HG03469 (cell line): Measurements from ENCODE around the gene LBP.
"Not testable (repeated sequence)": the region's sequence is repeated elsewhere in the genome, so short reads cannot be mapped to it uniquely, and the experiment has no call there.

Experiments used
- ATAC-seq: cut with Tn5 transposase; IDR thresholded peaks from one replicate; pipeline ENCODE4 v1.9.1; 2021; ENCODE audit warnings: mild to moderate bottlenecking, moderate library complexity, moderate number of reproducible peaks; ENCODE audit not compliant: unreplicated experiment

The LBP gene

GRCh38 chr20:38345643-38346042 is 639 bp upstream of the LBP start:
- ATAC-seq, result no peak

- no peak for ATAC-seq
These were observed 459 bp downstream of the LBP start for GRCh38 chr20:38346741-38347140.

- no peak for ATAC-seq
These were observed 3.6 kb downstream of the LBP start for GRCh38 chr20:38349856-38350255.

- ATAC-seq, result no peak
These were observed 4.8 kb downstream of the LBP start for GRCh38 chr20:38350879-38351775.

GRCh38 chr20:38353316-38353715 is 7.0 kb downstream of the LBP start:
- ATAC-seq, result no peak

- ATAC-seq, result no peak
These were observed 7.9 kb downstream of the LBP start for GRCh38 chr20:38354227-38354626.

GRCh38 chr20:38355161-38356012 is 9.1 kb downstream of the LBP start:
- ATAC-seq, result no peak

GRCh38 chr20:38357653-38358207 is 11.4 kb downstream of the LBP start:
- ATAC-seq, result no peak

- ATAC-seq, result no peak
These were observed 12.3 kb downstream of the LBP start for GRCh38 chr20:38358556-38358955.

GRCh38 chr20:38363004-38363747 is 16.9 kb downstream of the LBP start:
- ATAC-seq, result no peak

- ATAC-seq, result no peak
These were observed 23.1 kb downstream of the LBP start for GRCh38 chr20:38369389-38369788.

GRCh38 chr20:38372806-38373205 is 26.5 kb downstream of the LBP start:
- no peak for ATAC-seq

- ATAC-seq, result no peak
These were observed 27.1 kb downstream of the LBP start for GRCh38 chr20:38373231-38373867.

- no peak for ATAC-seq
These were observed 27.6 kb downstream of the LBP start for GRCh38 chr20:38373898-38374297.

- no peak for ATAC-seq
These were observed 30.9 kb downstream of the LBP start for GRCh38 chr20:38377039-38377685.

- ATAC-seq, result not testable (repeated sequence)
These were observed 31.6 kb downstream of the LBP start for GRCh38 chr20:38377838-38378237.

- ATAC-seq, result no peak
These were observed 36.9 kb downstream of the LBP start for GRCh38 chr20:38383147-38383546.

GRCh38 chr20:38386004-38386403 is 39.7 kb downstream of the LBP start:
- no peak for ATAC-seq

- ATAC-seq, result no peak
These were observed 40.6 kb downstream of the LBP start for GRCh38 chr20:38386851-38387250.

- no peak for ATAC-seq
These were observed 41.7 kb downstream of the LBP start for GRCh38 chr20:38387953-38388352.
